NCI-H226 (cell line): ENCODE data around the gene CCDC187.

Experiments used
- DNase-seq: peaks from one replicate; pipeline ENCODE4 v3.0.0-alpha.2; 2015

The CCDC187 gene

DNA sequence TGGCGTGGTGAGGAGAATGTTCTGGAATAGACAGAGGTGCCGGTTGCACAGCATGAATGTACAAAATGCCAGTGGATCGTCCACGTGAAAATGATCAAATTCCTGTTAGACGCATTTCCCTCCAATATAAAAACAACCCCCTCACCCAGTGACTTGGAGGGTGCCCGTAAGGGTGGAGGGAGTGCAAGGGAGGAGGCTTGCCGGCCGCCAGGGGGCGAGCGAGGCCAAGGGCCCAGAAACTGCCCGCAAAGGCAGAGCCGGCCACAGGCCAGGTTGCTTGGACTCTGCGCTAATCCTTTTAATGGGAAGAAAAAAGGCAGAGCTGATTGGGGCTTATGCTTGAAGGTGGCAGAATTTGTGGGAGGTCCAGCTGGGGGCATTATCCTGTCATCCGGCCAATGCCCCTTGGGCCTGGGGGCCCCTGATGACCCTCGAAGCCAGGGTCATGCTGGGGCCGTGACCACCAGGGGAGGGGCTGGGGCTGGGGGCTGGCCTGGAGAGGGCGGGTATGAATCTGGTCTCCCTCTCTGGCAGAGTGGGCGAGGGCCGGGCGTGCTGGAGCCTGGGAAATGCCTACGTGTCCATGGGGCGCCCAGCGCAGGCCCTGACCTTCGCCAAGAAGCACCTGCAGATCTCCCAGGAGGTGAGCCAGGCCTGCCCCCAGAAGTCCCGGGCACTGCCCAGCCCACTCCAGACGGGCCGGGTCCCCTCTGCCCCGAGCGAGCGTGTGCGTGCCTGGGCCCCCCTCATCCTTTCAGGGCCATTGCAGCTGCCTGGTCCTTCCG, 35.5 kb upstream of the CCDC187 start:
- peak; percentile 35 for DNase-seq

DNA sequence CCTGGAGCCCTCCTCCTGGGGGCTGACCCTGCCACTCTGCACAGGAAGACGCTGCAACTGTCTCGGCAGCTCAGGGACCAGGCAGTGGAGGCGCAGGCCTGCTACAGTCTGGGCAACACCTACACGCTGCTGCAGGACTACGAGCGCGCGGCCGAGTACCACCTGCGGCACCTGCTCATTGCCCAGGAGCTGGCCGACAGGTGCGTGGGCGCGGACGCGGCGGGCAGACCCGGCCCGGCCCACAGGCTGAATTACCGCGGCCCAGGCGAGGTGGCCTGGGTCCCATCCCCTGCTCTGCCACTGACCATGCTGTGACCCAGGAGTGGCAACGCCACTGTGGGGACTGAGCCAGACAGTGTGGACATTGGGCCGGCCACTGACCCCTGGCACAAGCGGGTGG, 34.6 kb upstream of the CCDC187 start:
- no peak for DNase-seq

DNA sequence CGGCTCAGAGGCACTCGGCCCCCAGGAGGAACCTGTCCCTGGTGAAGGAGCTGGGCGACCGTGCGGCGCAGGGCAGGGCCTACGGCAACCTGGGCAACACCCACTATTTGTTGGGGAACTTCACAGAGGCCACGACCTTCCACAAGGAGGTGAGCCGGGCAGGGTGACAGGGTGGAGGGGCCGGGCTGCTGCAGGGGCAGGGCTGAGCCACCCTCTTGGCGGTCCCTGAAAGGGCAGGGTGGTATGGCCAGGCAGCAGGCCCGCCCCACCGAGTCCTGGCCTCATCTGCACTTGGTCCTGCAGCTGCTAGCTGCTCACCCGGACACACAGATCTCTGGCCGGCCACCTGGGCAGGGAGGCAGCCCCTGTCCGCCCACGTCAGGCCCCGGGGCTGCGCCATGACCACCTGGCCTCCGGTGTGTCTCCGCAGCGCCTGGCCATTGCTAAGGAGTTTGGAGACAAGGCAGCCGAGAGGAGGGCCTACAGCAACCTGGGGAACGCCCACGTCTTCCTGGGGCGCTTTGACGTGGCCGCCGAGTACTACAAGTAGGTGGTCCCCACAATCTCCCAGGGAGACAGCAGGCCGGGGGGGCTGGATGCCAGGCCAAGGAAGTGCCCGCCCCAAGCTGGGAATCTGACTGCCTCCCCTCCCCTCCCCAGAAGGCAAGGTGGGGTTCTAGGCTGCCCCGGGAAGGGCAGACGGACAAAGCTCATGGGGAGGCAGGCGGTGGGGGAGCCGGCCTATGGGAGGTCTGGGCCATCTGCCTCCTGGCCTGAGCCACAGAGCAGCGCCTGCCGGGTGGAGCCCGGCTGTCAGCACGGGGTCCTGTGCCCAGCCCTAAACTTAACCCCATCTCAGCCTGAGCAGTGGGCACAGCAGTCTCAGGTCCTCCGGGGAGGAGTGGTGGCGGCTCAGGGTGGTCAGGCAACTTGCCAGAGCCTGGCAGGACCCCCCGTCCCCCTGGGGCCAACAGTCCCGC, 33.8 kb upstream of the CCDC187 start:
- DNase-seq, result no peak

DNA sequence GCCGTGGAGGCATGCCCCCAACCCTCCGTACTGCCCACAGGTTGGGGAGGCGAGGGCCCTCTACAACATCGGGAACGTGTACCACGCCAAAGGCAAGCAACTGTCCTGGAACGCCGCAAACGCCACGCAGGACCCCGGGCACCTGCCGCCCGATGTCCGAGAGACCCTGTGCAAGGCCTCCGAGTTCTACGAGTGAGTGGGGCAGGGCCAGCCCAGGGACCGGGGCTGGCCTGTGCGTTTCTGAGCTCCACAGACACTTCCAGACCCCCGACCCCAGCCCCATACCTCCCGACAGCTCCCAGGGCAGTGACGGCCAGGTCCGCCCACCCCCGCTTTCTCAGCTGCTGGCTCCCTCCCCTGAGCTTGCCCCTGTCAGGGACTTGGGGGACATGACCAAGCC, 33.0 kb upstream of the CCDC187 start:
- DNase-seq, result no peak

DNA sequence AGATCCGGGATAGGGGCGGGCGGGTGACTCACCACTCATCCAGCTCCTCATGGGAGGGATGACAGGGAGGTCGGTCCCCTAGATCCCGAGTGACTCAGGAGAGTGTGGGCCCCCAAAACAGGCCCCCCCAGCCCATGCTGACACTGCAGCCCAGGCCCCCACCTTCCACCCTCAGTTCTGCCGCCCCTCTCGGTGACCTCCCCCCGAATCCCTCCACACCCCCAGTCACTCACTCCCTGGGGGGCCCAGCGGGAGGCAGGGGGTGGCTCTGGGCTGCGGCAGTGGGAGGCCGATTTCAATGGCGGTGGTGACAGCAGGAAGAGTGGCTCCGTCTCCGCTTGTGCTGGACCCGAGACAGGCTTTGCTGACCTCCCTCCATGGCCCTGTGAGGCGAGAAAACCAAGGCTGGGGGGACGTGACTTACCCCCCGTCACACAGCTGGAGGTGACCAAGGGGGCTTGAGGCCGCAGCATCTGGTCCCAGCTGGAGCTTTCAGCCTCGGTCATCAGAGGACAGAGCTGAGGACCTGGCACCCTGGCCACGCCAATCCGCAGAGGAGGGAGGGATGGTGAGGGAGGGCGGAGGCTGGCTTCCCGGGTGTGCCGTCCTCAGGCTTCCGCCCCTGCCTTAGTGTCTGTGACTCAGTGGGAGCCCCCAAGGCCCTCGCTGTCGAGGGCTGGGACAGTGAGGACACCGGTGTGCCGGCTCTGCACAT, 32.4 kb upstream of the CCDC187 start:
- no peak for DNase-seq

DNA sequence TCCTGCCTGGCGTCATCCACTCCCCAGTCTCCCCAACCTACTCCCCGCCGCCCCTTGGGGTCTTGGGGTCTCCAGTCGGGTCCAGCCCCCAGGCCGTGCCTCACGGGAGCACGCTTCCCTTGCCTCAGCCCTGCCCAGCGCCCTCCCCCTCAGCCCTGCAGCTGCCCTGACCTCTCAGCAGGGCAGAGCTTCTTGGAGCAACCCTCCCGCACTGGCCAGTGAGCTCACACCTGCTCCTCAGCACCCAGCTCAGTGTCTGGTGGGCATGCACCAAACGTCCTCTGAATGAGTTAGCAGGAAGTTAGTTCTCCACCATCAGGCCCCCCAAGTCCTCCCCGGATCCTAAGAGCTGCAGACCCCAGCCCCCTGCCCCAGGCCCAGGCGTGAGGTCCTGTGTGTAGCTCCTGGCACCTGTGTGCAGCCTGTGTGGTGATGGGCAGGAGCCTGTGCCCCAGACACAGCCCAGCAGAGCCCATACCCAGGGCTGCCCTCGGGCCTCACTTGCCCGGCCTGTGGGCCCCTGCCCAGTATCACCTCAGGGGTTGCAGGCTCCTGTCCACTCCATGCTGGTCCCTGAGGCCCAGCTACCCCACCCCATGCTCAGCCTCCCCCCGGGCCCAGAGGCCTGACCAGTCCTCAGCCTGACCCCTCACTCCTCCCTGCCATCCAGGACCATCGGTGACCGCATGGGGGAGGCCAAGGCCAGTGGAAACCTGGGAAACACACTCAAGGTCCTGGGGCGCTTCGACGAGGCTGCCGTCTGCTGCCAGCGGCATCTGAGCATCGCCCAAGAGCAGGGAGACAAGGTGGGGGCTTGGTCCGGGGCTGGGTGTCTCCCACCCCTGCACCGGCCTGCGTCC, 31.6 kb upstream of the CCDC187 start:
- DNase-seq, result no peak

DNA sequence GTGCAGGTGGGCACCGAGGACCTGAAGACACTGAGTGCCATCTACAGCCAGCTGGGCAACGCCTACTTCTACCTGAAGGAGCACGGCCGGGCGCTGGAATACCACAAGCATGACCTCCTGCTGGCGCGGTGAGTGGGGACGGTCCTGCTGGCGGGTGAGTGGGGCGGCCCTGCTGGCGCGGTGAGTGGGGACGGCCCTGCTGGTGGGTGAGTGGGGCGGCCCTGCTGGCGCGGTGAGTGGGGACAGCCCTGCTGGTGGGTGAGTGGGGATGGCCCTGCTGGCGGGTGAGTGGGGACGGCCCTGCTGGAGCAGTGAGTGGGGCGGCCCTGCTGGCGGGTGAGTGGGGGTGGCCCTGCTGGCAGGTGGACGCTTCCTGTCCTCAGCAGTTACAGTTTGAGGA, 30.6 kb upstream of the CCDC187 start:
- no peak for DNase-seq

DNA sequence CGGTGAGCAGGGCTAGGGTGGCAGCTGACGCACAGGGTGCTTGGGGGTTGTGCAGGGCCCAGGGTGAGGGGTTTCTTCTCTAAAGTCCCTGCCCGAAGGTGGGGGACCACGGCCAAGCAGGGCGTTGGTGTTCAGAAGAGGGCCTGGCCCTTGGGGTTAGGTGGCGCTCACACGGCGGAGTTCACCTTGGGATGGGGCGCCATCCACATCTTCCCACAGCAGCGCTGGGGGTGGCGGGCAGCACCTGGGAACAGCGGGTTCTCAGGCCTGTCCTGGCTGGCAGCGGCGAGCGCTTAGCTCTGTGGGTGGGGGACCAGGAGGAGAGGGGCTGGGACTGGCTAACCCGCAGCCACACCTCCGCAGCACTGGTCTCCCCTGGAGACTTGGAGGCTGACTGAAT, 29.6 kb upstream of the CCDC187 start:
- DNase-seq, result no peak

DNA sequence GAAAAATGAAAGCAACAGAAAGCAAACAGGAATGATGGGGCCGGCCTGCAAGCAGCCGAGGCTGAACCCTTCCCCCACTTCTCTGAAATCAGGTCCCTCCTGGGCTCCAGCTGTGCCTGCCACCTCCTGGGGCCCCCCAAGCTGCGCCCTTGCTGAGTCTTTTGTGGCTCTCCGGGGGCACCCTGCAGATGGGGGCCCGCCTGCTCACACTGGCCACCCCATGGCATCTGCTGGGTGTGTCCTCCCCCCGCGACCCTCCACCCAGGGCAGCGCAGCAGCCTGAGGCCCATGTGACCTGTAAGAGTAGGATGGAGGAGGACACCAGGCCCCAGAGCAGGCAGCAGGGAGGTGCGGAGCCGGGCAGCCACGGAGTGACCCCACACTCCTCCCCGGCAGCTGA, 29.2 kb upstream of the CCDC187 start:
- DNase-seq, result no peak

DNA sequence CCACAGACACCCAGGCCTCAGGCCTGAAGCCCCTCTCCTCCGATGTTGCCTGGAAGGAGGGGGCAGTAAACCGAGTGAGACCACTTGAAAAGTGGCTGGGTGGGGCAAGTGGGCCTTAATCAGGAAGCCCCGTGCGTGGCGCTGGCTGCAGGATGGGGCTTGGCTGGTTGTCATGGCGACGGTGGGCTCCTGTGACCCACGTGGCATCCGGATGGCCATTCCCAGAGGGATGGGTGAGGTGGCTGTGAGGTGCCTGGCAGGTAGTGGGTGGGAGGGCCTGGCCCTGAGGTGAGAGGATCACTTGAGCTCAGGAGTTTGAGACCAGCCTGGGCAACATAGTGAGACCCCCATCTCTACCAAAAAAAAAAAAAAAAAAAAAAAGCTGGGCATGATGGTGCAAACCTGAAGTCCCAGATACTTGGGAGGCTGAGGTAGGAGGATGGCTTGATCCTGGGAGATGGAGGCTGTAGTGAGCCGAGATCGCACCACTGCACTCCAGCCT, 28.6 kb upstream of the CCDC187 start:
- no peak for DNase-seq

DNA sequence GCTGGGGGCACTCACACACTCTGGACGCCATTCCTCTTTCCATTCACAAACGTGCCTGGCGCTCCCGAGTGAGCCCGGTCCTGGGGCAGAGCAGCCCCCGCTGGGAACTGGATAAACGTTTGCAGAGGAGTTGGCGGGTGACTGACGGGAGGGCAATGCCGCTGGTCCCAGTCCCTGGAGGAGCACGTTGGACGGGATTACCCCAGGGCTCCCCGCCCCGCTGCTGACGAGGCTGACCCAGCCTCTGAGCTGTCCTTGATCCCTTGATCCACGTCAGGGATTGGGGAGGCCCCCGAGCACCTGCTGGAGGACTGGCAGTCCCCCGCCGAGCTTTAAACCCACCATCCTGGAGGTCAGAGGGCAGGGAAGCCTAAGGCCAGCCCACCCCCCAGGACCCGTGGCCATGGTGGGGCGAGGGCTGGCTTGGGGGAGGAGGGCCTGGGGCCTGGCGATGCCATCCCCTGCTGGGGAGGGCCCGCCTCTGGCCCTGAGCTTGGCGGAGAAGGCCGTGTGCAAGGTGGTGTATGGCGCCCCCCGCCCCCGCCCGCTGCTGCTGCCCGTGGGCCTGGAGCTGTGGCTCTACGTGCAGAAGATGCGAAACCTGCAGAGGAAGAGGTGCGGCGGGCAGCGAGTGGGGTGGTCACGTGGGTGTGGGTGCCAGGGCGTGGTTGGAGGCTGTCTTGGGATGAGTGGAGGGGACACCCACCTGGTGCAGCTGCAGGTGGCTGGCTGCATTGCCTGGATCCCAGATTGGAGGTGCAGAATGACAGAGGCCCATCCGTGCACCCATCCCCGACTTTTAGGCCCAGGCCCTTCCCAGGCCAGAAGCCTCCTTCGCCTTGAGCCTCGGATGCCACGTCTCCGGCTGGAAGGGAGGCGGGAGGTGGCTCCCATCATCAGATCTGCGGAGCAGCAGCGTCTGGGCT, 27.9 kb upstream of the CCDC187 start:
- DNase-seq, result no peak

DNA sequence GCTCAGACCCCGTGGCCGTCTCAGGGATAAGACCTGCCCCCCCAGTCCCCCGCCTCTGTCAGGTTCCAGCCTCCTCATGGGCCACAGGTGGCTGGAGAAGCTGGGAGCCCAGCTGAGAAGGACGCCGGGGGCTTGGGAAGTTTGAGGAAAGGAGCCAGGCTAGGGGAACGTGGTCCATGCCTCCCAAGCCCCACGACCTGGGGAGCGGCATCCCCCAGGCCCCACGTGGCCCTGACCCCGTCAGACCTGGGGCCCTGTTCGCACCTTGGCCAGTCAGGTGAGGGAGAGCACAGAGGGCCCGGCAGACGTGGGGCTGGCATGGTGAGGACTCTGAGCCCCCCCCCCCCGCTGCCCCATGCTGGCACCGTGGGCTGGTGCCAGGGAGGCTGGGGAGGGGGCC, 27.1 kb upstream of the CCDC187 start:
- no peak for DNase-seq

DNA sequence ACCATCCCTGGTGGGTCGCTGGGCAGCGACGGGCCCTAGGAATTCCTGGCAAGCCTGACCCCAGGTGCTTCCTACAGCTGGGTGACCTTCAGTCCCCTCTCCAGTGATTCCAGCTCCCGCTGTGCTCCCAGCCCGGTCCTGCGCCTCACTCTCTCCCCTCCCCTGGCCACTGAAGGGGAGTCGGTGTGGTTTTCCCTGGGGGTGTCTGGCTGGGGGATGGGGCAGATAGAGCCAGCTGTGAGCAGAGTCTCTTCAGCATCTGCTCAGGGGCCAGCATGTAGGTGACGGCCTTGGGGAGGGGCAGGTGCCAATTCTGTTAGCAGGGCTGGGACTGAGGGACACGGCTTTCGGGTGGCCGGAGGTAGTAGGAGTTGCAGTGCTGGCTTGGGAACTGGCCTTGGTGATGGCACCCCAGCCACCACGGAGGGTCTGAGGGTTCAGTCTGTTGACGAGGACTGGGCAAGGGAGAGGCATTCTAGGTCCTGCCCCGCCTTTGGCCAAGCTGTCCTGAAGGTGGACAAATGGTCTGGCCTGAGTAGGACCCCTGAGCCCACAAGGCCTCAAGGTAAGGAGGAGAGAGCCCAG, 26.6 kb upstream of the CCDC187 start:
- DNase-seq, result no peak

DNA sequence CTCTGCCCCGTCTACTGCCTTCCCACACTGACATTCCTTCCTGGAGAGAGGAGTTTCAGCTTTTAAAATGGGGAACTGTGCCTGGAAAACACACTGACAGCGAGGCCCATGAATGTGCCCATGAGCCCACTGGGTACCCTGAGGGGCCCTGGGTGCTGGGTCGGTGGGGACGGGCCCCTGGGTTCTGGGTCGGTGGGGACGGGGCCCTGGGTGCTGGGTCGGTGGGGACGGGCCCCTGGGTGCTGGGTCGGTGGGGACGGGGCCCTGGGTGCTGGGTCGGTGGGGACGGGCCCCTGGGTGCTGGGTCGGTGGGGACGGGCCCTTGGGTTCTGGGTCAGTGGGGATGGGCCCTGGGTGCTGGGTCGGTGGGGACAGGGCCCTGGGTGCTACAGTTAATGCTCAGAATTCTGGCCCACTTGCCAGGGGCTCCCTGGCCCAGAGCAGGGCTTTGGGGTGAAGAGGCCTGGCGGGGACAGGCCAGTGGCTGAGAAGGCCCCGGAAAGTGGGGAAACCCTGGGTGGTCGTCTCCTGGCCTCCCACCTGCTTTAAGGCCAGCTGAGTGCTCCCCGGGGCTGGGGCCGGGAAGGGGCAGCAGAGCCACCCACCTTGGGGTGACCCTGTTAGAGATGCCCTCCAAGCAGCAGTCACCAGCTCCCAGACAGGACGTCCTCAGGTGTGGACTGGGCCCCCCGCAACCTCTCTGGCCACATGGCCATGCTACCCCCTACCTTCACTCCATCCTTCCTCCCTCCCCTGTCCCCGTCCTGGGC, 25.9 kb upstream of the CCDC187 start:
- no peak for DNase-seq

DNA sequence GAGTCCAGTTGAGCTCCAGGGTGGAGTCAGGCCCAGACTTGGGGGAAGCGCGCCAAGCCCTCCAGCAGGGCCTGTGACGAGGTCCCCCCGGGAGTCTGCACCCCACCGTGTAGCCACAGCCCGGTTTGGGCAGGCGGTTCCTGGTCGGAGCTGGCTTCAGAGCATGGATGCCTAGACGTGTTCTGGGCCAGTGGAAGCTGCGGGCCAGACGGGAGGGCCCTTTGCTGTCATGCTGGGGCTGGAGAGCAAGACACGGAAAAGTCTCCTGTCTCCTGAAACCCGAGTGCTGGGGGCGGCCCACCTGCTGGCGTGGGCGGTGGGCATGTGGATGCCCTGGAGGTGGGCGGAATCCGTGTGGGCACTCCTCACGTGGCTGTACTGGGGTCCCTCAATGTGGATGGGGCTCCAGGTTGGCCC, 25.3 kb upstream of the CCDC187 start:
- no peak for DNase-seq

DNA sequence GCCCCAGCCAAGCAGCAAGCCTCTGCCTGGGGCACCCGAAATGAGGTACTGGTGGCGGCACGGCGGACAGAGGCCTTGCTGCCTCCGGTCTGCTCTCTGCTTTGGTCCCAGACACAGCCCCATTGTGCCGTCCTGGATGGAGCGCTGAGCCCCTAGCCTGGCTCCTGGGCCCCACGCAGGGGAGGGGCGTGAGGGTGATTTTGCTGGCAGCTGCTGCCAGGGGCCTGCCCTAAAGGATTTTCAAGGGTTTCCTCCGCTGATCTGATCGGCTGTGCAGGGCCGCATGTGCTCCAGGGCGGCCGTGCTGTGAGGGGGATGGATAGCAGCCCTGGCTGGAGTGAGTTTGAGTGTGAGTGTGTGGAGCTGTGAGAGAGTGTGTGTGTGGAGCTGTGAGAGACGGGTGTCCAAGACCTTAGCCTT, 24.7 kb upstream of the CCDC187 start:
- no peak for DNase-seq

DNA sequence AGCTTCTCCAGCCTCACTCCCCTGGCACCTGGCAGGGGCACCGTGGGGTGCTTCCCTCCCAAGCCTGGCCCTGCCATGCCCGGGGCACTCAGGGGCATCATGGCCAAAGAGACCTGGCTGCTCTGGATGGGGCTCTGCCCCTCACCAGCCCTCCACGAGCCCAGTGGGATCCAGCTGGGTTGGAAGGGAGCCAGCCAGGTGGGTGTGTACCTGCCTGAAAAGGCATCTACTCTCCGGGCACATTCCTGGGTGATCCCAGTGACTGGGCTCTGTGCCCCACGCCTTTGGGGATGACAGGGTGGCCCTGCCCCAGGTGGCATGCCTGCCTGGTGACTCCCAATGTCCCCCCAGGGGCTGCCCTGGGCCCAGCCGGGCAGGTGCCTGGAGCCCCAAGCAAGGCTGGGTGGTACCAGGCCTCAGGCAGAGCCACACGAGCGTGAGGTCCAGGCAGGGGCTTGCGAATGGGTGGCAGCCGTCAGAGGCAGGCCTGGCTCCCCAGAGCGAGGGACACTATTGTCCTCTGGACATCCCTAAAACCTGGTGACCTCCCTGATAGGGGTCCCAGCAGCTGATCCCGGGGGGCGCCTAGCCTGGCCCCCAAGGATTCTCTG, 24.2 kb upstream of the CCDC187 start:
- DNase-seq, result no peak

DNA sequence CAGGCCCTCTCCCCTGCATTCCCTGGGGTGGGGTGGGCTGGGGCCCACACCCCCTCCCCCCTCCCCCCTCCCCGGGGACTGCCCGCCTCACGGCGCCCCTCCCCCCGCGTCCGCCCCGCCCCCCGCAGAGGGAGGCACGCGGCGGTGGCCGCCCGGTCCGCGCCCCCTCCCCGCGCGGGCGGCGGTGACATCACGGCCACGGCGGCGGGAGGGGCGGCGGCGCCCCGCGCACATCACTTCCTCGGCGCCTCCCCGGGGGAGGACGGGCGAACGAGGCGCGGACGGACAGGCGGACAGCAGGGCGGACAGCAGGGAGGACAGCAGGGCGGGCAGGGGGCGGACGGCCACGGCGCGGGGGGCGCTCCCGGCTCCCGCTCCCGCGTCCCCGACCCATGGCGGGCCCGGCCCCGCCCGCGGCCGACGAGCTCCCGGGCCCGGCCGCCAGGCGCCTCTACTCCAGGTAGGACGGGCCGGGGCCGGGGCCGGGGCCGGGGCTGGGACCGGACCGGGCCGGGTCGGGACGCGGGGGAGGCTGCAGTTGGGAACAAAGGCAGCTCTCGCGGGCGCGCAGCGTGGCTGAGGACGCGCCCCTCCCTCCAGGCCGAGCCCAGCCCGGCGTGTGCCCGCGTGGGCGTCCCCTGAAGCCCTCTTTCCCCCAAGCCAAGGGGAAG, 23.5 kb upstream of the CCDC187 start, which contains the start of gene GPSM1:
GPSM1 (plus strand) TSS at position 236 of the 671 bp plus-strand sequence; CDS start at position 393, 157 bp downstream.
- peak; percentile 35 for DNase-seq
